Right hindlimb (tissue), 1 donor: ENCODE measurements around the gene CFAP299.

Experiments used
- DNase-seq: peaks from one replicate; pipeline ENCODE4 v3.0.0-alpha.2; 2018

The CFAP299 gene

GRCh38 chr4:80846210-80846609 lies 510.7 kb downstream of the CFAP299 start:
- no peak for DNase-seq

DNA sequence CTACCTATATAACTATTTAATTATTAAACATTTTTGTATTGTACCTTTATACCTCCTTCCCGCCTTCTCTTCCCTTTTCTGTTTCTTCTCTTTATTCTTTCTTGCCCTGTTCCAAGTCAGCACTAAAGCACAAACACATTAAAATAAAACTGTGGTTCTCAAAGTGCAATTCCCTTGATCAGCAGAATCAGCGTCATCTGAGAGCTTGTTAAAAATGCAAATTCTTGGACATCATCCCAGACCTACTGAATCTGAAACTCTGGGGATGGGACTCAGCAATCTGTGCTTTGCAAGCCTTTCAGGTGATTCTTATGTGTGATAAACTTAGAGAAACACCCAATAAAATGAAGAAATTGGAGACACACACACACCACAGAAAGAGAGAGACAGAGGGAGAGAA lies 516.5 kb downstream of the CFAP299 start:
- DNase-seq: no peak

DNA sequence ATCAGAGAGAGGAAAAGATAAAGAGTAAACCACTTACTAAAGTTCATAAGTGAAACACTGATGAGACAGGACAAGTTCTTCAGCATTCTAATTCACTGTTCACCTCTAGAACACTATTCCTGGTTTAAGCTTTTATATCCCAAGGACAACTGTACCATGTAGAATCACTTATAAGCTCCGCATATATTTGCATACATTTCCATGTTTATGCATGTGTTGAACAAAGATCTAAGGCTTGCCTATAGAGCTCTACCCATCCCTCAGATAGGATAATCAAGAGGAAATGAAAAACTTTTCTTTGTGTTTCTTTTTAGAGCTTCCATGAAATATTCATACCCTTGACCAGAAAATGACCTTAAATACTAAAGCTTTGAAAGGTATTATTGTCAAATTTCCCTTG lies 538.0 kb downstream of the CFAP299 start:
- no peak for DNase-seq

DNA sequence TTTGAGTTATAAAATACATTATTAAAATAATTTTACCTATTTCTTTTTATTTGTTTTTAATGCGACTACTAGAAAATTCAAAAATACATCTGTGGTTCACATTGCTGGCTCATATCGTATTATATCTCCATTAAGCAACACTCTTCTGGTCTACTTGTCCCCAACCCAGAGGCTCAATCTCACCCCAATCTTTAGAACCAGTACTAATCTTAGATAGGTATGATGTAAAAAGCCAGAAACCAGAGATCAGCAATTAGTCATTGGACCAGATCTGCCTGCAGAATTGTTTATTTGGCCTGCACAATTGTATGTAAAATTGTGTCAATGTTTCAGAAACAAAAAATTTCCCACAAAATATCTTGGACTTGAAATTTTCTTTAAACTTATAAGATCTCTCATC lies 539.4 kb downstream of the CFAP299 start:
- no peak for DNase-seq

DNA sequence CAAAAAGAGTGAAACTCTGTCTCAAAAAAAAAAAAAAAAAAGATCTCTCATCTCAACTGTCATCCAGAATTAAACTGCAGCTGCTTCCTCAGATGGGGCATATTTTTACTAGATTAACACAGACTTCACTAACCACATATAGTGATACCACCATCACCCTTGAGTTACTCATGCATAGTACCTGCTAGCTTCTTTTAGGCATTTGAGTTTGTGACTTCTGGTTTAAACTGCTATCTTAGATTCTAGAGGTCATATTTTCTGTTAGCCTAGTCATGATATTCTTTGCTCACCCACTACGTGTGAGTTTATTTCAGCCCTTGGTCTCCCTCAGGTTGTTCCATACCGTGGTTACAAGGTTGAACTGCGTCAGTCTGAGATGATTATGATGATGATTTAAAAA lies 540.1 kb downstream of the CFAP299 start:
- no peak for DNase-seq

DNA sequence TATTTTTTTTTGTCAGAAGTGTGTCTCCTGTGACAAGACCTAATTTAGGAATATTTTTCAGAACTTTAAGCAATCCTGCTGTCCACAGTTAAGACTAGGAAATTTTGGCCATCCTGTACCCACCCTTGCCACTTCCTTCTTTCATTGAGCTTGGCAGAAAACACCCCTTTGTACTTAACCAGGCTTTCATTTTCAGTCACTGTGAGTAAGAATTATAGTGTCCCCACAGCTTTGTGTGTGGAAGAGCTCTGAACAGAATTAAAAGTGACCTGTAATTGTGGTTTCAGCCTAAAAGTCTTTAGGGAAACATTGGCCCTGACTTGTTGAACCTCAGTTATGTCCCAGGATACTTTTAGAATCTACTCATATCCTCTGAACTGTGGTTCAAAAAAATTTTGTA lies 541.3 kb downstream of the CFAP299 start:
- no peak for DNase-seq

- no peak for DNase-seq
These were observed 542.7 kb downstream of the CFAP299 start for GRCh38 chr4:80878218-80878617.

DNA sequence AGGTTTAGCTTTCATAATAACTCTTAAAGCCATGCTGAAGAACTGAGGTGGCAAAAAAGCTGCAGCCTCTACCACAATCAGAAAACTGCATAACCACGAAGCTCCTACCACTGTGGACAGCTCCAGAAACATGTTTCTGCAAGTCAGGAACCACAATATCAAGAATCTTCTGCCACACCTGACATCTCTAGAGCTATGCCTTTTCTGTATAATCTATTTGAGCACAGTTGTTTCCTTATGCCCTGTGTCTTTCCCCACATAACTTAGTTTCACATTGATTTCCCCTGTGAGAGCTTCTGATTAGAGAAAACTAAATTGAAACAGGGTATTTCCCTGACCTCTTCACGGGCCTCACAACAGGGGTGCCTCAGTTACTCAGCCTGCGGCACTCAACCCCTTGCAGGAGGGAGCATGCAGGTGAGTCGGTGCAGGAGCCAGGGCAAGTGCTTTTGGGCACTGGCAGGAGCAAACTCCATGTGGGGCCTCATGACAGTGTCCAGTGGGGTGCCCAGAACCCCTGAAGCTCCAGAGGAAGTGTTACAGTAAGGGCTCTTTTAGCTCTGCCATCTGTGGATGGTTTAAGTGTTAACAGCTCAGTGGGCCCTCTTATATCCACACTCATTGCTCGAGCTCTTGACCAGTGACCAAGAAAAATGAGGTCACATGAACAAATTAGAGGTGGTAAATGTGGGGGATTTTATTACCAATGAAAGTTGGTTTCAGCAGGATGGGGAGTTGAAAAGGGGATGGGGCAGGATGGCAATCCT lies 562.2 kb downstream of the CFAP299 start:
- no peak for DNase-seq

- DNase-seq: no peak
These were observed 565.4 kb downstream of the CFAP299 start for GRCh38 chr4:80900908-80901307.

DNA sequence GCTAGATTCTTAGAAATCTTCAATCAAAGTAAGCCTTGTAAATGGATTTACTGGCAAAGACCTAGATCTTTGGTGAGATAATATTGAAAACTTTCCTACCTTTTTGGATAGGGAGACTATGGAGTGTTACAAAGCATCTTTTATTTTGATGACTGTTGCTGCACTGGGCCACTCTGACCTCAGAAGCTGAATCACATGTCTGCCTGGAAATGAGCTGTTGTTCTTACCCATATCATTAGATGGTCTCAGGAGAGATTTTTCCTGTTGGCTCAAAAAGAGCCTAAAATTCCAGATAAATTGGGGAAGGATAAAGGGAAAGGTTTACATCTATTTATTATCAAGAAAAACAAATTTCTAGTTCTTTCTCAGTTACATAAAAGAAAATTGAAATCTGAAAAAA lies 567.5 kb downstream of the CFAP299 start:
- no peak for DNase-seq

GRCh38 chr4:80909938-80910337 lies 574.4 kb downstream of the CFAP299 start:
- DNase-seq: no peak

GRCh38 chr4:80911458-80911857 lies 575.9 kb downstream of the CFAP299 start:
- no peak for DNase-seq

DNA sequence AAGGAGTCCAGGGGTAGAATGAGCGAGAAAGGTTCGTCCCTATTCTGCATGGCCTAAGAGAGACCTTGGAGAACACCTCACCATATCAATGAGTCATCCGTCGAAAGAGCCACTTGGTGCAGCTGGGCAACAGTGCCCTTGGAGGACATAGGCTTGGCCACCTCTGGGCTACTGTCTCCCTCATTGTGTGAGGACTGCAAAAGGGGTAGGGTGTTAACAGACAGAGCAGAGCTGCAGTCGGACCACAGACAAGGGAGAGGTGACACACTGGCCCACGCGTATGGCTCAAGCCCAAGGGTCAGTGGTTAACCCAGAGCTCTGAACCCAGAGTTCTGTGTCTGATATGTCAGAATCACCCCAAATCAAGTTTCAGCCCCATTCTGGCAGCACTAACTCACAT lies 576.8 kb downstream of the CFAP299 start:
- no peak for DNase-seq

DNA sequence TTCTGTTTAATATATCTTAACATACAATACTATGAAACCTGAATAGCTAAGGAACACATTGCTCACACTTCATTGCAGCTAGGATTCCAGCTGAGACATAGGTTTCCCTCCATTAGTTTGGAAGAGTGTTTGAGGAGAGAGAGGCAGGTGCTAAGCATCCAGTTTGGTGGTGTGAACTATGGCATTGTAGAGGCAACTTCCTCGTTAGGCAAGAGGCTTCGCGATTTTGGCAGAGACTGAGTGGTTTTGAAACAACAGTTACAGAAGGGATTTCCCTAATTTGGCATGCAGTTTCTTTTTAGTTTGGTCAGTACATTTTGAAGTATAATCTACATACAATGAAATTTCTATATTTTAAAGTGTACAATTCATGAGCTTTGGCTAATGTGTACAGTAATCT lies 577.9 kb downstream of the CFAP299 start:
- DNase-seq: no peak

- DNase-seq: no peak
These were observed 581.2 kb downstream of the CFAP299 start for GRCh38 chr4:80916770-80917169.

GRCh38 chr4:80918004-80918403 lies 582.5 kb downstream of the CFAP299 start:
- no peak for DNase-seq

- no peak for DNase-seq
These were observed 585.9 kb downstream of the CFAP299 start for GRCh38 chr4:80921441-80921840.

- DNase-seq: no peak
These were observed 587.4 kb downstream of the CFAP299 start for GRCh38 chr4:80922941-80923340.

GRCh38 chr4:80925293-80925692 lies 589.8 kb downstream of the CFAP299 start:
- DNase-seq: no peak

DNA sequence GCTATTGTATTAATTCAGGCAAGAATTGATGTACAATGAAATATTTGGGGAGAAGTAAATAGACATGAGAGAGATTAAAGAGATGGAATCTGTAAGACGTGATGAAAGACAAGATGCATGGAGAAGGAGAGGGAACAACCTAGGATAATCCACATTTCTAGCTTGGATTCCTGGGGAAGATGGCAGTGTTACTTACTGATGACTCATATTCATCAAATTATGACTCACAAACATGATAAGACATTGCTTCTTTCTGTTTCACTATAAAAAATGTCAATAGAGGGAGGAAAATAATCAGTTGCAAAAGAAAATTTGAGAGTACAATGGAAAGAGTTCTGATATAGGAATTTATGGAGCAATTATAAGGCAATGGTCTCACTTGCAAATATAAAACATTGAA lies 590.9 kb downstream of the CFAP299 start:
- DNase-seq: no peak

- DNase-seq: no peak
These were observed 591.4 kb downstream of the CFAP299 start for GRCh38 chr4:80926891-80927290.

GRCh38 chr4:80927420-80927819 lies 591.9 kb downstream of the CFAP299 start:
- peak; percentile 24 for DNase-seq

GRCh38 chr4:80931631-80932081 lies 596.1 kb downstream of the CFAP299 start:
- peak; percentile 61 for DNase-seq

GRCh38 chr4:80948141-80948540 lies 612.6 kb downstream of the CFAP299 start:
- DNase-seq: no peak

DNA sequence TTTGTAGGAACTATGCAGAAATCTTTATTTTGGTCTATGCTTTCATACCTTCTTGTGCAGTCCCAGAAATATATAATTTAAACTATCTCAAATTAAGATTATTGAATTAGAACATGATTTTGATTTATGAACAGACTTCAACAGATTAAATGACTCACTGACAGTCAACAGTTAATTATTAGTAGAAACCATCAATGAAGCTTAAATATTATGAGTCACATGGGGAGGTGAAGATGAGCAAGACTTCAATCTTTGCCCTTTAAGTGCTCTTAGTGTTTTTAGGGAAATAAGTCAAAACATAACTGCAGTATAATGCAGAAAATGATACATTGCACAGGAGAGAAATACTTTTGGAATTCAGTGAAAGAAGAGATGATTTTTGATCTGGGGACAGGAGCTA lies 613.5 kb downstream of the CFAP299 start:
- DNase-seq: no peak
